MM.1S (cell line): ENCODE measurements around the gene PARP3.

Source experiments
- DNase-seq: peaks from one replicate; pipeline ENCODE4 v3.0.0-alpha.2; 2015
- H2AFZ ChIP-seq: fragments of 300-600 bp; sonication (generic); 2 replicates; pipeline ENCODE4 v1.6.0; 2016; ENCODE audit warnings: antibody characterized with exemption, low read length
- H3F3A ChIP-seq: fragments of 300-600 bp; sonication (generic); 2 replicates; pipeline ENCODE4 v1.6.1; 2016; ENCODE audit warnings: mild to moderate bottlenecking, antibody characterized with exemption, low read length, moderate library complexity, mixed read lengths; ENCODE audit not compliant: insufficient read depth
- H3K27ac ChIP-seq: fragments of 300-600 bp; sonication (generic); 2 replicates; pipeline ENCODE4 v1.5.1; 2016; ENCODE audit warnings: mild to moderate bottlenecking, low read length
- H3K27me3 ChIP-seq: fragments of 300-600 bp; sonication (generic); replicated peaks from 2 replicates; pipeline ENCODE4 v1.6.0; 2016; ENCODE audit warnings: low read length; ENCODE audit not compliant: insufficient read depth
- H3K36me3 ChIP-seq: fragments of 300-600 bp; sonication (generic); replicated peaks from 2 replicates; pipeline ENCODE4 v1.6.1; 2016; ENCODE audit warnings: mild to moderate bottlenecking, low read length, mixed read lengths; ENCODE audit not compliant: insufficient read depth
- H3K4me1 ChIP-seq: fragments of 300-600 bp; sonication (generic); 2 replicates; pipeline ENCODE4 v1.6.1; 2016; ENCODE audit warnings: low read length, mixed read lengths
- H3K4me2 ChIP-seq: fragments of 300-600 bp; sonication (generic); 2 replicates; pipeline ENCODE4 v1.6.0; 2016; ENCODE audit warnings: low read depth, low read length
- H3K4me3 ChIP-seq: fragments of 300-600 bp; sonication (generic); 2 replicates; pipeline ENCODE4 v1.5.1; 2016; ENCODE audit warnings: low read length, mixed read lengths
- H3K79me2 ChIP-seq: fragments of 300-600 bp; sonication (generic); 2 replicates; pipeline ENCODE4 v1.6.1; 2016; ENCODE audit warnings: mixed run types, low read length, mixed read lengths
- H3K9ac ChIP-seq: fragments of 300-600 bp; sonication (generic); 2 replicates; pipeline ENCODE4 v1.6.1; 2016; ENCODE audit warnings: low read length, mixed read lengths
- H3K9me2 ChIP-seq: fragments of 300-600 bp; sonication (generic); replicated peaks from 2 replicates; pipeline ENCODE4 v1.6.1; 2016; ENCODE audit warnings: mild to moderate bottlenecking, low read length, mixed read lengths; ENCODE audit not compliant: insufficient read depth
- H3K9me3 ChIP-seq: fragments of 300-600 bp; sonication (generic); replicated peaks from 2 replicates; pipeline ENCODE4 v1.6.1; 2016; ENCODE audit warnings: mild to moderate bottlenecking, low read length, mixed read lengths; ENCODE audit not compliant: insufficient read depth
- H4K20me1 ChIP-seq: fragments of 300-600 bp; sonication (generic); 2 replicates; pipeline ENCODE4 v1.6.1; 2016; ENCODE audit warnings: mild to moderate bottlenecking, low read length, moderate library complexity, mixed read lengths; ENCODE audit not compliant: insufficient read depth
- EZH2 ChIP-seq: fragments of 300-600 bp; sonication (generic); optimal IDR thresholded peaks from 2 replicates; pipeline ENCODE3; 2017; ENCODE audit warnings: low read depth, mild to moderate bottlenecking, antibody characterized with exemption, low read length, mixed read lengths
- EZH2phosphoT487 ChIP-seq: fragments of 300-600 bp; sonication (generic); IDR thresholded peaks from 2 replicates; pipeline ENCODE4 v1.6.1; 2018; ENCODE audit warnings: antibody characterized with exemption, low read length
- TF ChIP-seq, protein P1 (sequence below): fragments of 300-600 bp; sonication (generic); IDR thresholded peaks from 2 replicates; pipeline ENCODE4 v1.5.1; 2016; ENCODE audit warnings: antibody characterized with exemption, low read length, mixed read lengths

Gene PARP3

DNA sequence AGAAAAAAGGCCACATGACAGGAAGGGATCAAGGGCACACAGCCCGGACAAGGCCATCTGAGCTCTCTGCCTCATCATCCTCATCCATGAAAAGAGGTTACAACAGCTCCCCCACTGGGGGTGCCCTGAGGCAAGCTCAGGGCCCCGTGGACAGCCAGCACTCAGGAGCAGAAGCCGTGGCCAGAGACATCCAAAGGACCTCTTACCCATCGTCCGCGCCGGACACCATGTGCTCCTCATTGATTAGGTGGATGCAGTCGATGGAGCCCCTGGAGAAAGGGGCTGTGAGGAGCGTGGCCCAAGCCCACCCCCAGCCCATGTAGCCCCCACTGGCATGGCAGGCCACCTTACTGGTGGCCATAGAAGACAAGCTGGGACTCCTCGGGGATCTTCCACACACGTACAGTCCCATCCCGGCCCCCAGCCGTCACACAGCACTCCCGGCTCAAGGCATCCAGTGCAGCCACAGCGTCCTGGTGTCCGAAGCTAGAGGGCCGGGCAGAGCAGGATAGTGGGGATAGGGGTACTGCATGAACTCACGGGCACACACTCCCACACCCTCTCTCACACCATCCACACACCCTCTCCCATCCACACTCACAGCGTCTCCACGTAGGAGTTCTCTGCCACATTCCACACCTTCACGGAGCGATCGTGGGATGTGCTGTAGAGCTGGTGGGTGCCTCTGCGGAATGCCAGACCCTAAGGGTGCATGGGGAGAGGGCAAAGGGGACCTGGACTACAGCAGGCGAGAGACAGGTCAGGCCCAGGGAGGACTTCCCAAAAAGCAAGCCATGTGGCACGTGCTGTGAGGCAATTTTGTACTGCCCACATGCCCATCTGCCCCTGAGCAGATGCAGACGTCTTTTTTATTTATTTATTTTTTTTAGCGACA, 6.9 kb upstream of the PARP3 start:
- TF ChIP-seq EZH2 (no peak), EZH2phosphoT487 (no peak)
- TF ChIP-seq, protein P1, sequence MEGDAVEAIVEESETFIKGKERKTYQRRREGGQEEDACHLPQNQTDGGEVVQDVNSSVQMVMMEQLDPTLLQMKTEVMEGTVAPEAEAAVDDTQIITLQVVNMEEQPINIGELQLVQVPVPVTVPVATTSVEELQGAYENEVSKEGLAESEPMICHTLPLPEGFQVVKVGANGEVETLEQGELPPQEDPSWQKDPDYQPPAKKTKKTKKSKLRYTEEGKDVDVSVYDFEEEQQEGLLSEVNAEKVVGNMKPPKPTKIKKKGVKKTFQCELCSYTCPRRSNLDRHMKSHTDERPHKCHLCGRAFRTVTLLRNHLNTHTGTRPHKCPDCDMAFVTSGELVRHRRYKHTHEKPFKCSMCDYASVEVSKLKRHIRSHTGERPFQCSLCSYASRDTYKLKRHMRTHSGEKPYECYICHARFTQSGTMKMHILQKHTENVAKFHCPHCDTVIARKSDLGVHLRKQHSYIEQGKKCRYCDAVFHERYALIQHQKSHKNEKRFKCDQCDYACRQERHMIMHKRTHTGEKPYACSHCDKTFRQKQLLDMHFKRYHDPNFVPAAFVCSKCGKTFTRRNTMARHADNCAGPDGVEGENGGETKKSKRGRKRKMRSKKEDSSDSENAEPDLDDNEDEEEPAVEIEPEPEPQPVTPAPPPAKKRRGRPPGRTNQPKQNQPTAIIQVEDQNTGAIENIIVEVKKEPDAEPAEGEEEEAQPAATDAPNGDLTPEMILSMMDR = no peak
- H3K79me2 ChIP-seq = peaks cover 29% of the 10 kb centered on the region
- no peak for DNase-seq
- 0 out of 2 replicates have a peak, but pooled peaks cover 2% of the 10 kb centered on the region for H4K20me1 ChIP-seq
- no peaks in the 10 kb centered on the region for H3K27me3 ChIP-seq
- no peak overlapping the region for H2AFZ ChIP-seq
- peaks cover 2% of the 10 kb centered on the region; the same call in 1 of the 2 replicates for H3K4me1 ChIP-seq
- H3K4me2 ChIP-seq = no peak overlapping the region
- no peak overlapping the region for H3K4me3 ChIP-seq
- H3K27ac ChIP-seq = no peak overlapping the region
- no peaks in the 10 kb centered on the region for H3F3A ChIP-seq
- peaks cover 5% of the 10 kb centered on the region; the same call in 1 of the 2 replicates for H3K36me3 ChIP-seq
- no peak overlapping the region for H3K9ac ChIP-seq
- H3K9me2 ChIP-seq = no peaks in the 10 kb centered on the region
- no peaks in the 10 kb centered on the region for H3K9me3 ChIP-seq

DNA sequence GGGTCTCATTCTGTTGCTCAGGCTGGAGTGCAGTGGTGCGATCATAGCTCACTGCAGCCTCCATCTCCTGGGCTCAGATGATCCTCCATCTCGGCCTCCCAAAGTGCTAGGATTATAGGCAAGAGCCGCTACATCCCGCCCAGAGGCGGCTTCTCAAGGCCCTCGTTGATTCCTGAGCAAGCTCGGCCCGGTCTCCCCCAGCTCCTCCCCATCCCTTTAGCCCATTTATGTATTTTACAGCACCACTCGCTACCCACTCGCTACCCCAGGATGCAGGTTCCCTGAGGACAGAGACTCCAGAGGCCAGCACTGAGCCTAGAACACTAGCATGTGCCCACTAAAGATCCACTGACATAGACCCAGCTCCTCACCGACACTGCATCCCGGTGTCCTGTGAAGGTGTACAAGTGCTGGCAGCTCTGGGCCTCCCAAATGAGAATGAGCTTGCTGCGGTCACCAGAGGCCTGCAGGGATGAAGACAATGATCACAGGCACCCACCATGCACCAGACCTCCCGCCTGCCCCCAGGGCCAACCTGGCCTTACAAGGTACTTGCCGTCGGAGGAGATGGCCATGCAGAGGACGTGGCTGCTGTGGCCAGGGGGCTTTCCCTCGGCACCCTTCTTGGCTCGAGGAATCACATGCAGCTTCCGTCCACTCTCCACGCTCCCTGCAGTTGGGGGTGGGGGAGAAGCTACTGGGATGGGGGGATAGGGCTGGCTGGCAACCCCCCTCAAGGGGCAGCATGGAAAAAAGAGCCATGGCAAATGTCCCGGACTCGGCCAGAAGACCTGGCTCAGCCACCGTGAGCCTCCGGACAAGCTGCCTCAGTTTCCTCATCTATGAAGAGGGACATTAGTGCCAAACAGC, 6.0 kb upstream of the PARP3 start:
- H3K4me1 ChIP-seq = peaks cover 10% of the 10 kb centered on the region
- H3K27ac ChIP-seq = no peak overlapping the region
- no peaks in the 10 kb centered on the region for H3F3A ChIP-seq
- no peak for DNase-seq
- no peaks in the 10 kb centered on the region for H3K9me2 ChIP-seq
- no peak overlapping the region for H3K4me3 ChIP-seq
- no peak overlapping the region for H2AFZ ChIP-seq
- no peaks in the 10 kb centered on the region for H3K9me3 ChIP-seq
- H3K79me2 ChIP-seq = peaks cover 38% of the 10 kb centered on the region
- H3K4me2 ChIP-seq = no peak overlapping the region
- TF ChIP-seq, protein P1 = no peak
- TF ChIP-seq EZH2 = no peak
- no peak for TF ChIP-seq EZH2phosphoT487
- H3K9ac ChIP-seq = no peak overlapping the region
- H3K27me3 ChIP-seq = no peaks in the 10 kb centered on the region
- 0 out of 2 replicates have a peak, but pooled peaks cover 2% of the 10 kb centered on the region for H4K20me1 ChIP-seq
- H3K36me3 ChIP-seq = peaks cover 5% of the 10 kb centered on the region; the same call in 1 of the 2 replicates

DNA sequence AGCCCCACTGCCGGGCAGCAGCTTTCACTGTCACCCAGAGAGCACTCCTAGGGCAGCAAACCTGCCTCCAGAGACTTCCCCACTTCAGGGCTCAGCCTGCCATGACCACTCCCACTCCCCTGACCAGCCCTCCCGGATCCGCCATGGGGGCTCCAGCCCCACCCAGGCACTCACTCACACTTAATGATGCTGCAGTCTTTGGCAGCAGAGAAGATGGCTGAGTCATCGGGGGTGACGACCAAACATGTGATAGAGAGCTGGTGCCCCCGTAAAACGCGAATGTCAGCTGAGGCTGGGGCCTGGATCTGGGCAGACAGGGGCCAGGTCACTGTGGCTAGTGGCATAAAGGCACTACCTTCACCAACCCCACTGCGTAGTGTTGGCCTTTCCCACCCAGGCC, 5.1 kb upstream of the PARP3 start:
- TF ChIP-seq, protein P1 = no peak
- no peak for TF ChIP-seq EZH2
- TF ChIP-seq EZH2phosphoT487 = no peak
- Histone ChIP-seq H3K79me2 (peaks cover 44% of the 10 kb centered on the region), H4K20me1 (0 out of 2 replicates have a peak, but pooled peaks cover 2% of the 10 kb centered on the region), H2AFZ (no peak overlapping the region), H3K4me2 (no peak overlapping the region), H3K9me3 (no peaks in the 10 kb centered on the region), H3K27me3 (no peaks in the 10 kb centered on the region), H3K36me3 (peaks cover 5% of the 10 kb centered on the region; the same call in 1 of the 2 replicates), H3K4me3 (no peak overlapping the region), H3F3A (no peaks in the 10 kb centered on the region), H3K27ac (no peak overlapping the region), H3K9me2 (no peaks in the 10 kb centered on the region), H3K4me1 (peaks cover 10% of the 10 kb centered on the region), H3K9ac (no peak overlapping the region)
- DNase-seq = no peak
